ENCODE results near the gene NUDT1. TPM values are rescaled to one million over a fixed set of nuclear protein-coding genes. Genes with fewer than 3 reads are reported as not detected.

NUDT1 gene
- total RNA-seq, 1 donor from 2014 or later, result 13.6 TPM

DNA sequence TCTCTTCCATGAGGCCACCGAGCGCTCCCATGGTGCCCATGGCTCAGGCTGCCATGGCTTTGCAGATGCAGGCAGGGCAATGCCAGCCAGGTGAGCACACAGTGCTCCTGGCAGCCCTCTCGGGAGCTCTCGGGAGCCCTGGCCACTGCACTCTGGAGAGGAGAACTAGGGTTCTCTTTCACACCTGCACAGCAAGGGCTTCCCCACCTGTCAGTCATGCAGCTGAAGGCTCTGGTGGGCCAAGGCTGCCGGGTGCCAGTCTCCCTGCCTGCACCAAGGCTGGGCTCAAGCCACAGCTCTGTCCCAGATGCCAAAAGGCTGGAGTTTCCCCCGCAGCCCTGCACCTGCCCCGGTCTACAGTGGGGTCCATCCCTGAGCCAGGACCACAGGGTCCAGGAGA is 32.6 kb downstream of the NUDT1 start:
- DNase-seq (ENCODE audit: missing footprints), result no peak
- no peak for ATAC-seq
- intact Hi-C loops (cut with DNase I), result no loop called here

GRCh38 chr7:2275101-2275500 is 33.1 kb downstream of the NUDT1 start:
- no peak for ATAC-seq
- intact Hi-C loops (cut with DNase I), result no loop called here
- DNase-seq (ENCODE audit: missing footprints), result no peak

GRCh38 chr7:2276107-2276506 is 34.1 kb downstream of the NUDT1 start:
- ATAC-seq, result no peak
- no peak for DNase-seq (ENCODE audit: missing footprints)
- intact Hi-C loops (cut with DNase I), result no loop called here

DNA sequence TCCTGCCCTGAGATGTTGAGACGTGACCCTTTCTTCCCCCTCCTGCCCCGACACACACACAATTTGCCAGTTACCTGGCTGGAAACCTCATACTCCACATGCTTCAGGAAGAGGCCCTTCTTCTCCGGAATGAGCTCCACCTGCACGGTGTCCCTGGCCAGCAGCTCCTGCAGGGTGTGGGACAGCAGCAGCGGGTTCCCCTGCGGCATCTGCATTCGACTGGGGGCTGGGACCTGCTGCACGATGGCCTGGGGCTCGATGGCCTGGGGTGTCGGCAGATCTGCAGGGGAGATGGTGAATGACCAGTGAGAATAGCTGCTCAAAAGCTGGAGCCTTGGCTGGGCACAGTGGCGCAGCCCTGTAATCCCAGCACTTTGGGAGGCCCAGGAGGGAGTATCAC is 36.0 kb downstream of the NUDT1 start:
- ATAC-seq (no peak), DNase-seq (ENCODE audit: missing footprints) (no peak)
- intact Hi-C loops (cut with DNase I), result no loop called here

GRCh38 chr7:2279896-2280295 is 37.9 kb downstream of the NUDT1 start:
- ATAC-seq (no peak), DNase-seq (ENCODE audit: missing footprints) (no peak)
- intact Hi-C loops (cut with DNase I), result no loop called here

DNA sequence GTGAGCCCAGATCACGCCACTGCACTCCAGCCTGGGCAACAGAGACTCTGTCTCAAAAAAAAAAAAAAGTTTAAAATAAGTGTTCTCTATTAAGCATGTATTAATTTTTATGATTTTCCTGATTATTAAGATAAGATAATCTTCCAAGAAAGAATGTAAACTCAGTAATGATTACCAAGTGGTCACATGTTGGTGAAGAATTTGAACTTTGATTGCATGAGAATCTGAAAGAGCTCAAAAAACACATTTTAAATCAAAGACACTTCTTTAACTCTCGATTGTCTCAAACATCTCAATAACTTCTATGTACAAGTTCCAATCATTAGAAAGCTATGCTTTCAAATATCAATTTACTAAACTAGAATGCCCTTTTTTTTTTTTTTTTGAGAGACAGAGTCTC is 38.4 kb downstream of the NUDT1 start:
- DNase-seq (ENCODE audit: missing footprints) (no peak), ATAC-seq (no peak)
- intact Hi-C loops (cut with DNase I), result no loop called here

- DNase-seq (ENCODE audit: missing footprints) (no peak), ATAC-seq (peak; percentile 60)
- intact Hi-C loops (cut with DNase I), result no loop called here
Observed at GRCh38 chr7:2281541-2281940, 39.5 kb downstream of the NUDT1 start.

DNA sequence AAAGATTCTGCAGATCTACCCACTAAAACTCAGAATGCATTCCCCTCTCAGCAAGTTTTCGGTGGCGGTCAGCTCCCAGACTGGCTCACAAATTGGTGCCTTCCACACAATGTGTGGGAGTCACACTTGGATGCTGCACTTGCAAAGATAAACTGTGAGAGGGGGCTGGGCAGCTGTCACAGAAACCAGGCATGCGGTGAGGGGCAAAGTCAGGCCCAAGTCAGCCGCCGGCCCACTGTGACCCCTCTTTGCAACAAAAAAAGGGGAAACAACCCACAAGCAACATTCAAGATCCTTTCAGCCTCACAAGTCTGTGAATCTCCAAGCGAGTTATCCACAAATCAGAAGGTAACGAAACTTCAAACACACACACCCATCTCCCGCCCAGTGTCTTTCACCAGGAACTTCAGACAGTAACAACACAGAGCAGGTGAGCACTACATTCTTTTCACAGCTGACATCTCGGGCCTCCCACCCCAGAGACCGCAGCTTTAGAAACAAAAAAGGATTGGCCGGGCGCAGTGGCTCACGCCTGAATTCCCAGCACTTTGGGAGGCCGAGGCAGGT is 40.2 kb downstream of the NUDT1 start:
- DNase-seq (ENCODE audit: missing footprints) (no peak), ATAC-seq (no peak)
- intact Hi-C loops (cut with DNase I), result no loop called here

DNA sequence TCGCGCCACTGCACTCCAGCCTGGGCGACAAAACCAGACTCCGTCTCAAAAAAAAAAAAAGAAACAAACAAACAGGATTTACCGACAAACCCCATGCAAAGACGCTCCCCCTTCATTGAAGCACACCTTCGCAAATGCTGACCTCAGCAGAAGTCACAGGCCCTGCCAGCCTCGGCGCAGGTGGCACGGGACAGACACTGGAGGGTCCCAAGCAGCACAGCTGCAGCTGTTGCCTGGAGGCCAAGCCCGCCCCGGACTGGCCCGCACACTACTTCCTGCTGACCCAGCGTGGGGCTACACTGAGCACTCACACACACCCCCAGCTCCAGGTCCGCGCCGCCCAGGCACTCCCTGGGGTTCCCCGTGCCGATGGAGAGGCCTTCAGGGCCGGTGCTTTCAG is 41.0 kb downstream of the NUDT1 start:
- DNase-seq (ENCODE audit: missing footprints), result no peak
- ATAC-seq, result no peak
- intact Hi-C loops (cut with DNase I), result no loop called here

DNA sequence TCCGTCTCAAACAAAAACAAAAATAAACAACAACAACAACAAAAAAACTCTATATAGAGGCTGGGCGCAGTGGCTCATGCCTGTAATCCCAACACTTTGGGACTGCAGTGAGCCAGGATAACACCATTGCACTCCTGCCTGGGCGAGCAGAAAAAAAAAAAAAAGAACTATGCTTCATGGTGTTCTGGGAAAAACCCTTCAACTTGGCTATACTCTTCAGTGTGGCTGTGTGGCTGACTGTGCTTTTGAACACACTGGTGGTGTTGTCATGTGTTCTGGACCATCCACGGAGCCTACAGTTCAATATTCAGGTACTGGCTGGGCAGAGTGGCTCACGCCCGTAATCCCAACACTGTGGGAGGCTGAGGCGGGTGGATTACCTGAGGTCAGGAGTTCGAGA is 45.7 kb downstream of the NUDT1 start:
- ATAC-seq, result no peak
- DNase-seq (ENCODE audit: missing footprints), result no peak
- intact Hi-C loops (cut with DNase I), result no loop called here

GRCh38 chr7:2288503-2288902 is 46.5 kb downstream of the NUDT1 start:
- ATAC-seq (no peak), DNase-seq (ENCODE audit: missing footprints) (no peak)
- intact Hi-C loops (cut with DNase I), result no loop called here

- intact Hi-C loops (cut with DNase I), result no loop called here
- no peak for ATAC-seq
- DNase-seq (ENCODE audit: missing footprints), result no peak
Observed at GRCh38 chr7:2289111-2289586, 47.1 kb downstream of the NUDT1 start.

GRCh38 chr7:2289621-2290020 is 47.6 kb downstream of the NUDT1 start:
- ATAC-seq, result no peak

DNA sequence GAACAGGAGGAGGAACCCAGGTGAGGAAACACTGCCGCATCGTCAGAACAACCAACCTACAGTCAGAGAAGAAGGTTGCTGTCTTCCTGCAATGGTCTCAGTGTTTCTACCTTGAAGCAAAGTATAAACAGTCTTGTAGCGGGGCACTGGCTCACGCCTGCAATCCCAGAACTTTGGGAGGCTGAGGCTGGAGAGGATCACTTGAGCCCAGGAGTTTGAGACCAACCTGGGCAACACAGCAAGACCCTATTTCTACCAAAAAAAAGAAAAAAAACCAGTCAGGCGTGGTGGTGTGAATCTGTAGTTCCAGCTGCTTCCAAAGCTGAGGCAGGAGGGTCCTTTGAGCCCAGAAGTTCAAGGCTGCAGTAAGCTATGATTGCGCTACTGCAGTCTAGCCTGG is 48.9 kb downstream of the NUDT1 start:
- intact Hi-C loops (cut with DNase I), result no loop called here
- DNase-seq (ENCODE audit: missing footprints) (no peak), ATAC-seq (no peak)

More at GRCh38 chr7:2289621-2290020, 47.6 kb downstream of the NUDT1 start:
- no peak for DNase-seq (ENCODE audit: missing footprints)
- intact Hi-C loops (cut with DNase I), result no loop called here

GRCh38 chr7:2295936-2296620 is 54.1 kb downstream of the NUDT1 start:
- DNase-seq (ENCODE audit: missing footprints), result no peak
- intact Hi-C loops (cut with DNase I), result no loop called here
- no peak for ATAC-seq

DNA sequence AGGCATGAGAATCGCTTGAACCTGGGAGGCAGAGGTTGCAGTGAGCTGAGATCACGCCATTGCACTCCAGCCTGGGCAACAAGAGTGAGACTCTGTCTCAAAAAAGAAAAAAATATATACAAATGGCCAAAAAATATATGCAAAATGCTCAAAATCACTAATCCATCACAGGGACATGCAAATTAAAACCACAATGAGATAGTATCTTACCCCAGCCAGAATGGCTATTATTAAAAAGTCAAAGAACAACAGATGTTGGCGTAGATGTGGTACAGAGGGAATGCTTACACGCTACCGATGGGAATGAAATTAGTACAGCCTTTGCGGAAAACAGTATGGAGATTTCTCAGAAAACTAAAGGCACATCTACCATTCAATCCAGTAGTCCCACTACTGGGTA is 54.8 kb downstream of the NUDT1 start:
- intact Hi-C loops (cut with DNase I), result no loop called here
- no peak for DNase-seq (ENCODE audit: missing footprints)
- ATAC-seq, result no peak

DNA sequence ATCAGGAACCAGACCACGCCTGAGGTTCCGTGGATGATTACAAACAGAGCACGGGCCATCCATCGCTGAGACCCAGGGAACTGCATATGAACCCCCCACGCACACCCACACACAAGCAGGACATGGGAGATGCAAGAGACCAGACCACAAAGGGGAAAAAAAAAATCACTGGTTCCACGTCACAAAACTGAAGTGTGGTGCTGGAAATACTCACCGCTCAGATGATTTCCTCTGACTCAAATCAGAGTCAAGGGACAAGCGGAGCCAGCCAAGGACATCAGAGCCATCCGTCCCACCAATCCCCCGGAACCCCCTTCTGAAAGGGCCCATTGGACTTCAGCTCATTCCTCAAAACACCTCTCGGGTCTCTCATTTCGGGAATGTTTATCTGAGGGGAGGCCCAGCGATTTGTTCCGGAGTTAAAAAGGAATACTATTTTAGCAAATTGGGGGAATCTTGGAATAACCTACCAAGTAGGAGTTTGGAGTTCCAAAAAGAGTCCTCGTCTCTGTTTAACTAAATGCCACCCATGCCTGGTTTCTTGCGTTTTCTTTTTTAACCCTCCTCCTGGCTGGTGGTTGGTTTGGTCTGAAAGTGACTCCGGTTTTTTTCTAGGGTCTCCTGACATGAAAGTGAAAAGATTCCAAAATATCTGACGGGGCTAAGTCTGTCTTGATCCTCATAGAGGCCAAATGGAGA is 57.3 kb downstream of the NUDT1 start:
- DNase-seq (ENCODE audit: missing footprints) (no peak), ATAC-seq (no peak)
- intact Hi-C loops (cut with DNase I), result no loop called here

- intact Hi-C loops (cut with DNase I), result no loop called here
- ATAC-seq (no peak), DNase-seq (ENCODE audit: missing footprints) (no peak)
Observed at GRCh38 chr7:2299870-2300512, 58.0 kb downstream of the NUDT1 start.
